HG03175 (cell line): ENCODE measurements around the gene CCDC201.

Experiments
- ATAC-seq: cut with Tn5 transposase; IDR thresholded peaks from one replicate; pipeline ENCODE4 v1.9.1; 2021; ENCODE audit warnings: mild to moderate bottlenecking, moderate library complexity; ENCODE audit not compliant: unreplicated experiment

CCDC201 gene

GRCh38 chr7:45873035-45873354 lies at the start of gene CCDC201:
TSS of gene CCDC201 (minus strand) at chr7:45873082. CDS start at chr7:45873007, 75 bp downstream.
- ATAC-seq: no peak

- ATAC-seq: no peak
These were observed 49.0 kb upstream of the CCDC201 start for GRCh38 chr7:45921699-45922519.

- no peak for ATAC-seq
These were observed 48.5 kb upstream of the CCDC201 start for GRCh38 chr7:45921381-45921698.

- ATAC-seq: no peak
These were observed 47.9 kb upstream of the CCDC201 start, which contains the start of gene IGFBP3 for GRCh38 chr7:45920502-45921380. TSS of gene IGFBP3 (minus strand) at chr7:45921272. CDS start at chr7:45921140, 132 bp downstream.

GRCh38 chr7:45919993-45920459 lies 47.1 kb upstream of the CCDC201 start:
- ATAC-seq: no peak

GRCh38 chr7:45919231-45919784 lies 46.4 kb upstream of the CCDC201 start:
- no peak for ATAC-seq

GRCh38 chr7:45918556-45918955 lies 45.7 kb upstream of the CCDC201 start:
- ATAC-seq: no peak

GRCh38 chr7:45917658-45918057 lies 44.8 kb upstream of the CCDC201 start:
- peak; percentile 81 for ATAC-seq

GRCh38 chr7:45917064-45917463 lies 44.2 kb upstream of the CCDC201 start:
- ATAC-seq: no peak

- ATAC-seq: no peak
These were observed 42.7 kb upstream of the CCDC201 start for GRCh38 chr7:45915606-45916005.

GRCh38 chr7:45914911-45915310 lies 42.0 kb upstream of the CCDC201 start:
- ATAC-seq: no peak

- ATAC-seq: no peak
These were observed 40.1 kb upstream of the CCDC201 start for GRCh38 chr7:45912972-45913371.

GRCh38 chr7:45911311-45911710 lies 38.4 kb upstream of the CCDC201 start:
- no peak for ATAC-seq

GRCh38 chr7:45910855-45911254 lies 38.0 kb upstream of the CCDC201 start:
- ATAC-seq: no peak

GRCh38 chr7:45909561-45909960 lies 36.7 kb upstream of the CCDC201 start:
- ATAC-seq: no peak

- ATAC-seq: no peak
These were observed 29.9 kb upstream of the CCDC201 start for GRCh38 chr7:45902820-45903219.

- ATAC-seq: no peak
These were observed 28.7 kb upstream of the CCDC201 start for GRCh38 chr7:45901566-45901965.

- no peak for ATAC-seq
These were observed 25.3 kb upstream of the CCDC201 start for GRCh38 chr7:45898222-45898621.

GRCh38 chr7:45897042-45897690 lies 24.3 kb upstream of the CCDC201 start:
- ATAC-seq: no peak

GRCh38 chr7:45894665-45895062 lies 21.8 kb upstream of the CCDC201 start:
- ATAC-seq: no peak

- ATAC-seq: no peak
These were observed 21.2 kb upstream of the CCDC201 start for GRCh38 chr7:45893996-45894664.
